Tibial artery (tissue), 4 donors: ENCODE measurements around the gene AAGAB.

Experiments
- DNase-seq, 2 donors: peaks; one replicate each; pipeline ENCODE4 v3.0.0-alpha.2; 2019
- H3K27ac ChIP-seq, 2 donors: fragments of 200-600 bp; sonication (generic) in 1 of 2; 1 replicate in 1 of 2; 2 replicates in 1 of 2; pipeline ENCODE4 v1.5.1; 2018 to 2019; ENCODE audit warnings: mild to moderate bottlenecking in 1 of 2
- H3K27me3 ChIP-seq, 2 donors: fragments of 200-600 bp; sonication (generic) in 1 of 2; one replicate each; pipeline versions ENCODE4 v1.5.1 to v1.6.0; 2016 to 2019
- H3K36me3 ChIP-seq, 3 donors: fragments of 200-600 bp; sonication (generic) in 2 of 3; one replicate each; pipeline ENCODE4 v1.5.1; 2016 to 2019; ENCODE audit warnings: mild to moderate bottlenecking in 2 of 3
- H3K4me1 ChIP-seq, 4 donors: fragments of 200-600 bp; sonication (generic) in 2 of 4; 1 replicate in 3 of 4; 2 replicates in 1 of 4; pipeline ENCODE4 v1.5.1; 2016 to 2019
- H3K4me3 ChIP-seq, 2 donors: fragments of 200-600 bp; sonication (generic) in 1 of 2; 1 replicate in 1 of 2; 2 replicates in 1 of 2; pipeline ENCODE4 v1.5.1; 2018 to 2019; ENCODE audit warnings: mild to moderate bottlenecking in 2 of 2
- H3K9me3 ChIP-seq, 3 donors: fragments of 200-600 bp; sonication (generic) in 1 of 3; one replicate each; pipeline ENCODE4 v1.5.1; 2016 to 2019
- intact Hi-C: fragments of 100-400 bp; cut with DNase I; formaldehyde crosslinking; loops from one replicate; pipeline ENCODE4 v1.15.0; 2023; ENCODE audit warnings: low total_unique reads
- TF ChIP-seq, protein P1 (sequence below), 2 experiments: fragments of 200-600 bp in 1 of 2; fragments of 450-650 bp in 1 of 2; IDR thresholded peaks; one replicate each; pipeline ENCODE4 v1.5.1; 2017 to 2019; ENCODE audit warnings: antibody characterized with exemption in 2 of 2, mild to moderate bottlenecking in 1 of 2, moderate library complexity in 1 of 2

Gene AAGAB

DNA sequence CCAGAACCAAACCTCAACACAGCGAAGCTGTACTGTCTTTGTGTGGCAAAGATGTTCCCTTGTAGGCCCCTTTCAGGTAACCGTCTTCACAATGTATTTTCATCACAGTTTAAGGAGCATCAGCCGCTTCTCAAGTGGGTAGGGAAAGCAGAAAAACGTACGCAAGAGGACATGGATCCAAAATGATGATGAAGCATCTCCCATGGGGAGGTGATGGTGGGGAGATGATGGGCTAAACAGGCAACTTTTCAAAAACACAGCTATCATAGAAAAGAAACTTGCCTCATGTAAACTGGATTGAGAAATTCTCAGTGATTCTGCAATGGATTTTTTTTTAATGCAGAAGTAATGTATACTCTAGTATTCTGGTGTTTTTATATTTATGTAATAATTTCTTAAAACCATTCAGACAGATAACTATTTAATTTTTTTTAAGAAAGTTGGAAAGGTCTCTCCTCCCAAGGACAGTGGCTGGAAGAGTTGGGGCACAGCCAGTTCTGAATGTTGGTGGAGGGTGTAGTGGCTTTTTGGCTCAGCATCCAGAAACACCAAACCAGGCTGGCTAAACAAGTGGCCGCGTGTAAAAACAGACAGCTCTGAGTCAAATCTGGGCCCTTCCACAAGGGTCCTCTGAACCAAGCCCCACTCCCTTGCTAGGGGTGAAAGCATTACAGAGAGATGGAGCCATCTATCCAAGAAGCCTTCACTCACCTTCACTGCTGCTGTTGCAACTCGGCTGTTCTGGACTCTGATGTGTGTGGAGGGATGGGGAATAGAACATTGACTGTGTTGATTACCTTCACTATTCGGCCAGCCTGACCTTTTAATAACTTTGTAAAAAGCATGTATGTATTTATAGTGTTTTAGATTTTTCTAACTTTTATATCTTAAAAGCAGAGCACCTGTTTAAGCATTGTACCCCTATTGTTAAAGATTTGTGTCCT, 60.0 kb downstream of the AAGAB start:
- Histone ChIP-seq H3K36me3 (peaks cover 5 to 33% (median 25%) of the 10 kb centered on the region in 3 donors), H3K27me3 (no peaks in the 10 kb centered on the region), H3K4me1 (peaks cover 0 to 53% (median 28%) of the 10 kb centered on the region in 4 donors), H3K4me3 (no peak overlapping the region), H3K27ac (peak overlapping the region; percentile 42 to 53), H3K9me3 (no peaks in the 10 kb centered on the region)
- intact Hi-C loops = no loop called here
- DNase-seq = no peak
- TF ChIP-seq, protein P1, sequence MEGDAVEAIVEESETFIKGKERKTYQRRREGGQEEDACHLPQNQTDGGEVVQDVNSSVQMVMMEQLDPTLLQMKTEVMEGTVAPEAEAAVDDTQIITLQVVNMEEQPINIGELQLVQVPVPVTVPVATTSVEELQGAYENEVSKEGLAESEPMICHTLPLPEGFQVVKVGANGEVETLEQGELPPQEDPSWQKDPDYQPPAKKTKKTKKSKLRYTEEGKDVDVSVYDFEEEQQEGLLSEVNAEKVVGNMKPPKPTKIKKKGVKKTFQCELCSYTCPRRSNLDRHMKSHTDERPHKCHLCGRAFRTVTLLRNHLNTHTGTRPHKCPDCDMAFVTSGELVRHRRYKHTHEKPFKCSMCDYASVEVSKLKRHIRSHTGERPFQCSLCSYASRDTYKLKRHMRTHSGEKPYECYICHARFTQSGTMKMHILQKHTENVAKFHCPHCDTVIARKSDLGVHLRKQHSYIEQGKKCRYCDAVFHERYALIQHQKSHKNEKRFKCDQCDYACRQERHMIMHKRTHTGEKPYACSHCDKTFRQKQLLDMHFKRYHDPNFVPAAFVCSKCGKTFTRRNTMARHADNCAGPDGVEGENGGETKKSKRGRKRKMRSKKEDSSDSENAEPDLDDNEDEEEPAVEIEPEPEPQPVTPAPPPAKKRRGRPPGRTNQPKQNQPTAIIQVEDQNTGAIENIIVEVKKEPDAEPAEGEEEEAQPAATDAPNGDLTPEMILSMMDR (IDR thresholded peaks at IDR 0.05) = no peak

DNA sequence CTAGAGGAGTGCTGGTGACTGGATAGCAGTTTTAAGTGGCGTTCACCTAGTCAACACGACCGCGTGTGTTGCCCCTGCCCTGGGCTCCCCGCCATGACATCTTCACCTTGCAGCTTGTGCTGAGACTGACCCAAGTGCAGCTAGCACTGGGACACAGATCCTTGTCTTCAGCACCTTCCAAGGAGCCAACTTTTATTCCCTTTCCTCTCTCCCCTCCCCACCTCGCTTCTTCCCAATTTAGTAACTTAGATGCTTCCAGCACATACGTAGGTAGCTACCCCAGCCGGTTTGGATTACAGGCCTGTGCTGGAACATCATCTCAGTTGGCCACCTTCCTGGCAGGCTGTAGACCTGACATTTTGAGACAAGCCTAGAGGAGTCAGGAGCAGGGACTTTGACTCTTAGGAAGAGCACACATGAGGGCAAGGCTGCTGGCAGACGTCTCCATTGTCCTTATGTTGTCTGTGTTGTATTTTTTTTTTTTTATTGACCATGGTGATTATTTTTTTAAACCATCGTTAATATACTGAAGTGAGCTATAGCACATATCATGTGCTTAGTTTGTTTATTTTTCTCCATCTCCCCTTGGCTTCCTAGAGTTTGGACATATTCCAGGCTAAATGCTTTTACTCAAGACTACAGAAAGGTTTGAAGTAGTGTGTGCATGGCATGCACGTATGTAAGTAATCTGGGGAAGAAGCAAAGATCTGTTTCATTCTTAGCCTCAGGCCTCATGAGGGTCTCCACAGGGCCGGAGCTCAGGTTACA, 61.1 kb downstream of the AAGAB start:
- Histone ChIP-seq H3K27ac (peak overlapping the region; percentile 42 to 53), H3K27me3 (no peaks in the 10 kb centered on the region), H3K36me3 (peaks cover 7 to 43% (median 34%) of the 10 kb centered on the region in 3 donors), H3K9me3 (no peaks in the 10 kb centered on the region), H3K4me3 (no peak overlapping the region), H3K4me1 (peaks cover 0 to 53% (median 29%) of the 10 kb centered on the region in 4 donors)
- TF ChIP-seq, protein P1 (IDR thresholded peaks at IDR 0.05) = no peak
- intact Hi-C loops = no loop called here
- DNase-seq = no peak

DNA sequence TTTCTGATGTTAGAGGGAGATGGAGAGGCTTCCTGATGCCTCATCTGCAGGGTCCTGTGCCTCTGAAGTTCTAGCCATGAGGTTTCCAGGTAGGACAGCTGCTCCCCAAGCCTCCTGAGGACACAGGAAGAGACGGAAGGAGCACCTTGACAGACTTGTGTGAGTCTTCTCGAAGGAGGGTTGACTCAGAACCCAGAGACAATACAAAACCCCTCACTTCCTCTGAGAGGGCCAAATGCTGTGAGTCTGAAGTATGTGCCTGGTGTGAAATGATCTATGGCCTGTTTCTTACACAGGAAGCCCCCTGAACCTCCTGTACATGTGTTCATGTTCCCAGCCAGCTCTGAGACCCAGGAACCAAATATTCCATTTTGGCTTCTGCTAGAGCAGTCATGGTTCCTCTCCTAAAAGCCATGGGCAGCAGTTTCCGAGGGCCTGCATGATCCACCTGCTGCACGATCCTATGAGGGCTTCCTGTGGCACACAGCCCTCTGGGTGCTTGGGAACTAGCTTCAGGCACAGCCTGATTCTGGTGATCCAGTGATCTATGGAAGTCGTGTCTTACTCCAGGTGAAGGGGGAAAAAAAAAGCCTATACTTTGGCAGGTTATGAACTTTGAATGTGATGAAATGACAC, 62.2 kb downstream of the AAGAB start:
- DNase-seq = no peak
- Histone ChIP-seq H3K27ac (peak overlapping the region in 1 of 2 donors; percentile 53), H3K9me3 (no peaks in the 10 kb centered on the region), H3K4me3 (no peak overlapping the region), H3K4me1 (peaks cover 0 to 53% (median 29%) of the 10 kb centered on the region in 4 donors), H3K27me3 (no peaks in the 10 kb centered on the region), H3K36me3 (peaks cover 7 to 52% (median 45%) of the 10 kb centered on the region in 3 donors)
- TF ChIP-seq, protein P1 (IDR thresholded peaks at IDR 0.05) = no peak
- intact Hi-C loops = no loop called here

DNA sequence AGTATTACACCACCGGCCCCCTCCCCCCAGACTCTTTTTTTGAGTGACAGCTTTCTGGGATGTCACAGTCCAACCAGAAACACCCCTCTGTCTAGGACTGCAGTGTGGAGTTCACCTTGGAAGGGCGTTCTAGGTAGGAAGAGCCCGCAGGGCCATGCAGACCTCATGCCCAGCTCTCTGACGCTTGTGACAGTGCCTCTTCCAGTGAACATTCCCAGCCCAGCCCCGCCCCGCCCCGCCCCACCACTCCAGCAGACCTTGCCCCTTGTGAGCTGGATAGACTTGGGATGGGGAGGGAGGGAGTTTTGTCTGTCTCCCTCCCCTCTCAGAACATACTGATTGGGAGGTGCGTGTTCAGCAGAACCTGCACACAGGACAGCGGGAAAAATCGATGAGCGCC, 63.6 kb downstream of the AAGAB start:
- Histone ChIP-seq H3K4me3 (no peak overlapping the region), H3K36me3 (peaks cover 7 to 60% (median 51%) of the 10 kb centered on the region in 3 donors), H3K27ac (peak overlapping the region; percentile 64 to 70), H3K9me3 (no peaks in the 10 kb centered on the region), H3K27me3 (no peaks in the 10 kb centered on the region), H3K4me1 (peaks cover 0 to 63% (median 39%) of the 10 kb centered on the region in 4 donors)
- intact Hi-C loops = no loop called here
- TF ChIP-seq, protein P1 (IDR thresholded peaks at IDR 0.05) = no peak
- no peak for DNase-seq

DNA sequence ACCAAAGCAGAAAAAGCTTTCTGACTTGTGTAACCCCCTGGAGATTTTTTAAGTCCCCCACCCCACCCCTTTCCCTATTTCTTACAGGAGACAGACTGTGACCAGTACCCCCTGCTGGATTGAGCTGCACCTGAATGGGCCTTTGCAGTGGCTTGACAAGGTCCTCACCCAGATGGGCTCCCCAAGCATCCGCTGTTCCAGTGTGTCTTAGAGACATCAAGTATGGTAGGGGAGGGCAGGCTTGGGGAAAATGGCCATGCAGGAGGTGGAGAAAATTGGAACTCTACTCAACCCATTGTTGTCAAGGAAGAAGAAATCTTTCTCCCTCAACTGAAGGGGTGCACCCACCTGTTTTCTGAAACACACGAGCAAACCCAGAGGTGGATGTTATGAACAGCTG, 64.1 kb downstream of the AAGAB start:
- Histone ChIP-seq H3K4me3 (no peak overlapping the region), H3K4me1 (peaks cover 0 to 66% (median 42%) of the 10 kb centered on the region in 4 donors), H3K27ac (peak overlapping the region; percentile 64 to 70), H3K36me3 (peaks cover 7 to 65% (median 52%) of the 10 kb centered on the region in 3 donors), H3K27me3 (no peaks in the 10 kb centered on the region), H3K9me3 (no peaks in the 10 kb centered on the region)
- intact Hi-C loops = no loop called here
- no peak for DNase-seq
- TF ChIP-seq, protein P1 (IDR thresholded peaks at IDR 0.05) = no peak
